ENCODE data around the gene HCN1. TPM values are rescaled to one million over a fixed set of nuclear protein-coding genes. Genes with fewer than 3 reads are reported as not detected.

HCN1 gene
- total and polyA plus RNA-seq, 2 experiments from 2014 or later = 5.9 to 11.3 TPM

DNA sequence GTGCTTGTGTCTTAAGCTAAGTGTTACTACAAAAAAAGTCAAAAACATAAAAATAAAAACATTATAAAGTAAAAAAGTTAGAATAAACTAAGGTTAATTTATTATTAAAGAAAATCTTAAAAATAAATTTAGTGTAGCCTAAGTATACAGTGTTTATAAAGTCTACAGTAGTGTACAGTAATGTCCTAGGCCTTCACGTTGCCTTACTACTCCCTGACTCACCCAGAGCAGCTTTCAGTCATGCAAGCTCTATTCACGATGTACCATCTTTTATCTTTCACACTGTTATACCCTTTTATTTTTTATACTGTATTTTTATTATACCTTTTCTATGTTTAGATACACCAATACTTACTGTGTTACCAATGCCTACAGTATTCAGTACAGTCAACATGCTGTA is 288.1 kb downstream of the HCN1 start:
- Histone ChIP-seq H3K27ac (no peak overlapping the region), H3K4me1 (ENCODE audit: low read depth) (peaks cover 17% of the 10 kb centered on the region), H3K36me3 (no peaks in the 10 kb centered on the region), H3K9me3 (ENCODE audit: low read depth) (no peaks in the 10 kb centered on the region), H3K27me3 (no peaks in the 10 kb centered on the region), H3K4me3 (no peak overlapping the region)
- TF ChIP-seq, protein P1, sequence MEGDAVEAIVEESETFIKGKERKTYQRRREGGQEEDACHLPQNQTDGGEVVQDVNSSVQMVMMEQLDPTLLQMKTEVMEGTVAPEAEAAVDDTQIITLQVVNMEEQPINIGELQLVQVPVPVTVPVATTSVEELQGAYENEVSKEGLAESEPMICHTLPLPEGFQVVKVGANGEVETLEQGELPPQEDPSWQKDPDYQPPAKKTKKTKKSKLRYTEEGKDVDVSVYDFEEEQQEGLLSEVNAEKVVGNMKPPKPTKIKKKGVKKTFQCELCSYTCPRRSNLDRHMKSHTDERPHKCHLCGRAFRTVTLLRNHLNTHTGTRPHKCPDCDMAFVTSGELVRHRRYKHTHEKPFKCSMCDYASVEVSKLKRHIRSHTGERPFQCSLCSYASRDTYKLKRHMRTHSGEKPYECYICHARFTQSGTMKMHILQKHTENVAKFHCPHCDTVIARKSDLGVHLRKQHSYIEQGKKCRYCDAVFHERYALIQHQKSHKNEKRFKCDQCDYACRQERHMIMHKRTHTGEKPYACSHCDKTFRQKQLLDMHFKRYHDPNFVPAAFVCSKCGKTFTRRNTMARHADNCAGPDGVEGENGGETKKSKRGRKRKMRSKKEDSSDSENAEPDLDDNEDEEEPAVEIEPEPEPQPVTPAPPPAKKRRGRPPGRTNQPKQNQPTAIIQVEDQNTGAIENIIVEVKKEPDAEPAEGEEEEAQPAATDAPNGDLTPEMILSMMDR (IDR thresholded peaks at IDR 0.05; ENCODE audit: low read depth, low read length) = no peak
- DNase-seq (ENCODE audit: low read depth in 1 of 2, low spot score in 1 of 2) = no peak

DNA sequence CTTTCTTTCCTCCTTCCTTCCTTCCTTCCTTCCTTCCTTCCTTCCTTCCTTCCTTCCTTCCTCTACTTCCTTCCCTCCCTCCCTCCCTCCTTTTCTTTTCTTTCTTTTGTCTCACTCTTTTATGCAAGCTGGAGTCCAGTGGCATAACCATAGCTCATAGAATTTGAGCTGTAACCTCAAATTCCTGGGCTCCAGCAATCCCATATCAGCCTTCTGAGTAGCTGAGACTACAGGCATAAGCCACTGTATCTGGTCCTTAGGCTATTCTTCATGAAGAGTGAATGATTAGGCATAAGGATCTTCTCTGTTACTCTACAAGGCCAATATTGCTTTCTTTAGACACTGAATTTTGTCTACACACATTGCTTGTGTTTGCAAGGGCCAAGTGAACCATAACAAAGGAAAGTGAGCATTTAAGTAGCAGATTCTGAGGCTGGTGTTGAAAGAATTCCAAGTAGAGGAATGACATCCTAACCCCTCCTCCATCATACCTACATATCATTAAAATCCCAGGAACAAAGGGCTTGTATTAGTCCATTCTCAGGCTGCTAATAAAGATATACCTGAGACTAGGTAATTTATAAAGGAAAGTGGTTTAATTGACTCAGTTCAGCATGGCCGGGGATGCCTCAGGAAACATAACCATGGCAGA is 293.2 kb downstream of the HCN1 start:
- Histone ChIP-seq H3K4me1 (ENCODE audit: low read depth) (no peaks in the 10 kb centered on the region), H3K4me3 (no peak overlapping the region), H3K9me3 (ENCODE audit: low read depth) (no peaks in the 10 kb centered on the region), H3K36me3 (no peaks in the 10 kb centered on the region), H3K27ac (no peak overlapping the region), H3K27me3 (no peaks in the 10 kb centered on the region)
- TF ChIP-seq, protein P1 (IDR thresholded peaks at IDR 0.05; ENCODE audit: low read depth, low read length) = no peak
- no peak for DNase-seq (ENCODE audit: low read depth in 1 of 2, low spot score in 1 of 2)

DNA sequence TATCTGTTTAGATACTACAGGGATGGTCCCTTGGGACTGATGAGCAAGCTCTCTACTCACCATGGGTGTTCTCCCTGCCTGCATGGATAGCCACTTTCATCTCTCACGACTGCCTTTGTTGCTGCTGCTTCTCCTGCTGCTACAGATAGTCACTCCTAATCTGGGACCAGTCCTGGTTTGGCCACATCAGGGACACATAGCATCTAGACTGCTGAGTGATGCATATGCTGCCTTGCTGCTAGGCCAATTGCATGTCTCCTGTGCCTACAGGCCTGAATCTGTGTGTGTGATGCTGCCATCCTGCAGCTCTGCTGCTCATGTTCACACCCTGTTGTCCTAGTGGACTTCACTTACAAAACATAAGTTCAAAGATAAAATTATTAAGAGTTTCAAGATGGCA is 297.1 kb downstream of the HCN1 start:
- Histone ChIP-seq H3K36me3 (no peaks in the 10 kb centered on the region), H3K27me3 (no peaks in the 10 kb centered on the region), H3K9me3 (ENCODE audit: low read depth) (no peaks in the 10 kb centered on the region), H3K27ac (no peak overlapping the region), H3K4me3 (no peak overlapping the region), H3K4me1 (ENCODE audit: low read depth) (no peaks in the 10 kb centered on the region)
- TF ChIP-seq, protein P1 (IDR thresholded peaks at IDR 0.05; ENCODE audit: low read depth, low read length) = no peak
- DNase-seq (ENCODE audit: low read depth in 1 of 2, low spot score in 1 of 2) = peak in 1 of 2 donors; percentile 69

DNA sequence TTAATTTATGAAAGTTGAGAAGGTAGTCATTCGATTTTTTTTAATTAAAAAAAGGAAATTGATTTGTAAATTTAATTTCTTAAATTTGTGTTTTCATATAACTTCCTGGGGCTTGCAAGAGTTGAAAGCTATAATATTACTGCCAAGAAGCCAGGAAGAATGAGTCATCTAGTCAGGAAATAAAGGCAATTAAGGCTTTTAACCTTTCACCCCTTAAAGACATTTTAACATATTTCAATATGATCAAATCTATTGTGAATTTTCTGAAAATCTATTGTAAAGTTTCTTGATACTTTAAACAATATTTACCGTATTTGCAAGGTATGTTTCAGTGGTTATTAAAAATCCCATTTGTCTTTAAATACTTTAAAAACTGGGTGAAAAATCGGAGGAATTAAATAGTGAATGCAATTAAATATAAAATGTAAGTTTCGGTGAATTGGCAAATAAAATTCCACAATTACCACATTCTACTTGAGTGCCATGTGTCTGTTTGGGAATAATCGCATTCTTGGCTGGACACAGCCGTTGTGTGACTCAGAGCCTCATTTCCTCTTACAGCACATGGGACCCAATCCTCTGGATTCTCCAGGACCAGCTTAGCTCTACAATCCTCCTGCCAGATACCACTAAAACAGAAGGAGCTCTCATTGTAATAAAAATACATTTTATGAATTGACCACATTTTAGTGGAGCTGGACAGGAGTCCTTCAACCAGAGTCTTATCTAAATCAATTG is 310.7 kb downstream of the HCN1 start:
- H3K27ac ChIP-seq = no peak overlapping the region
- peak in 1 of 2 donors; percentile 58 for DNase-seq (ENCODE audit: low read depth in 1 of 2, low spot score in 1 of 2)

DNA sequence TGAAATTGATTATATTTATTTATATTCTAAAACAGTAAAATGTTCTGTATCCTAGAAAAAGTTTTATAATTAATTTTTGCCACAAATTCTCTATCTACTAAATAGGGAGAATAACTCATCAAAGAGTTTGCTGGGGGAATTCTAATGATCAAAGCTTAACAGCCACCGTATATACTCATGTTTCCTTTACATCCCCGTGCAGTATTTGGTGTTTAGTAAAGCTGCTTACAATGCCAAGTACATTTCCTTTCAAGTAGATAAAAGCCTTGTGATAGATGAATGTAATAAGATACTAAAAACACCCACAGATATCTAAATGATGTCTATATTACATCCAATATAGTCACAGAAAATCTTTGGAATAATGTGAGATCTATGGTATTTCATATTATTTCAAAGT is 312.2 kb downstream of the HCN1 start:
- H3K9me3 ChIP-seq (ENCODE audit: low read depth) = no peaks in the 10 kb centered on the region
- H3K4me3 ChIP-seq = no peak overlapping the region
- H3K27me3 ChIP-seq = no peaks in the 10 kb centered on the region
- H3K36me3 ChIP-seq = no peaks in the 10 kb centered on the region
- H3K4me1 ChIP-seq (ENCODE audit: low read depth) = no peaks in the 10 kb centered on the region
- H3K27ac ChIP-seq = no peak overlapping the region
- TF ChIP-seq, protein P1 (IDR thresholded peaks at IDR 0.05; ENCODE audit: low read depth, low read length) = no peak
- DNase-seq (ENCODE audit: low read depth in 1 of 2, low spot score in 1 of 2) = no peak

More for the DNA sequence above, 310.7 kb downstream of the HCN1 start:
- Histone ChIP-seq H3K4me3 (no peak overlapping the region), H3K9me3 (ENCODE audit: low read depth) (no peaks in the 10 kb centered on the region), H3K4me1 (ENCODE audit: low read depth) (no peaks in the 10 kb centered on the region), H3K36me3 (no peaks in the 10 kb centered on the region), H3K27me3 (no peaks in the 10 kb centered on the region)
- TF ChIP-seq, protein P1 (IDR thresholded peaks at IDR 0.05; ENCODE audit: low read depth, low read length) = no peak
